ENCODE measurements around the gene MAGOH.

DNA sequence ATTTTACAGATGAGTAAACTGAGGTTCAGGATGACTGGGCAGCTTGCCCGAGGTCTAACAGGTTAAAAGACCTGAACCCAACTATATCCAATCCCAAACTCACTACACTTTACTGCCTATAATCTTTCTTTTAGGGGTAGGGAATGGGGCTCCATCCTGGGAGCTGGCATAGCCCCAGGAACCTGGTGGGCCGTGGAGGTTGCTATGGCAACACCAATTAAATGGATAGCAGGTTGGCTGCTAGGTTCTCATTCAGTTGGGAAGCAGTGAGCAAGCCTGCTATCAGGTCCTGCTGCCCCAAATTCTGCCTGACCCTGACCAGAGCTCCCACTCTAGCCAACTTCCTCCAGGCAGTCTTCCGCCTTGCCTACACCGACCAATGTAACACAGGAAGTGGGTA, 48.6 kb upstream of the MAGOH start:
- TF ChIP-seq, protein P1, sequence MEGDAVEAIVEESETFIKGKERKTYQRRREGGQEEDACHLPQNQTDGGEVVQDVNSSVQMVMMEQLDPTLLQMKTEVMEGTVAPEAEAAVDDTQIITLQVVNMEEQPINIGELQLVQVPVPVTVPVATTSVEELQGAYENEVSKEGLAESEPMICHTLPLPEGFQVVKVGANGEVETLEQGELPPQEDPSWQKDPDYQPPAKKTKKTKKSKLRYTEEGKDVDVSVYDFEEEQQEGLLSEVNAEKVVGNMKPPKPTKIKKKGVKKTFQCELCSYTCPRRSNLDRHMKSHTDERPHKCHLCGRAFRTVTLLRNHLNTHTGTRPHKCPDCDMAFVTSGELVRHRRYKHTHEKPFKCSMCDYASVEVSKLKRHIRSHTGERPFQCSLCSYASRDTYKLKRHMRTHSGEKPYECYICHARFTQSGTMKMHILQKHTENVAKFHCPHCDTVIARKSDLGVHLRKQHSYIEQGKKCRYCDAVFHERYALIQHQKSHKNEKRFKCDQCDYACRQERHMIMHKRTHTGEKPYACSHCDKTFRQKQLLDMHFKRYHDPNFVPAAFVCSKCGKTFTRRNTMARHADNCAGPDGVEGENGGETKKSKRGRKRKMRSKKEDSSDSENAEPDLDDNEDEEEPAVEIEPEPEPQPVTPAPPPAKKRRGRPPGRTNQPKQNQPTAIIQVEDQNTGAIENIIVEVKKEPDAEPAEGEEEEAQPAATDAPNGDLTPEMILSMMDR (conservative IDR thresholded peaks at IDR 0.05): no peak
- no peak for TF ChIP-seq EZH2 (IDR thresholded peaks at IDR 0.05; ENCODE audit: low read depth)
